Fibroblast of pulmonary artery (primary cell): Measurements from ENCODE around the gene TNS3.
"Not testable (repeated sequence)": the region's sequence is repeated elsewhere in the genome, so short reads cannot be mapped to it uniquely, and the experiment has no call there.

Source experiments
- DNase-seq: peaks from one replicate; pipeline ENCODE4 v3.0.0-alpha.2; 2010; ENCODE audit warnings: low read depth
- H3K4me3 ChIP-seq: replicated peaks from 2 replicates; pipeline ENCODE4 v1.5.1; 2011; ENCODE audit warnings: low read depth, mild to moderate bottlenecking, control low read depth, low read length, moderate library complexity
- TF ChIP-seq, protein P1 (sequence below): IDR thresholded peaks from 2 replicates; pipeline ENCODE4 v1.5.1; 2011; ENCODE audit warnings: mild to moderate bottlenecking, control low read depth, low read length, inconsistent platforms; ENCODE audit errors: missing control alignments

The TNS3 gene

DNA sequence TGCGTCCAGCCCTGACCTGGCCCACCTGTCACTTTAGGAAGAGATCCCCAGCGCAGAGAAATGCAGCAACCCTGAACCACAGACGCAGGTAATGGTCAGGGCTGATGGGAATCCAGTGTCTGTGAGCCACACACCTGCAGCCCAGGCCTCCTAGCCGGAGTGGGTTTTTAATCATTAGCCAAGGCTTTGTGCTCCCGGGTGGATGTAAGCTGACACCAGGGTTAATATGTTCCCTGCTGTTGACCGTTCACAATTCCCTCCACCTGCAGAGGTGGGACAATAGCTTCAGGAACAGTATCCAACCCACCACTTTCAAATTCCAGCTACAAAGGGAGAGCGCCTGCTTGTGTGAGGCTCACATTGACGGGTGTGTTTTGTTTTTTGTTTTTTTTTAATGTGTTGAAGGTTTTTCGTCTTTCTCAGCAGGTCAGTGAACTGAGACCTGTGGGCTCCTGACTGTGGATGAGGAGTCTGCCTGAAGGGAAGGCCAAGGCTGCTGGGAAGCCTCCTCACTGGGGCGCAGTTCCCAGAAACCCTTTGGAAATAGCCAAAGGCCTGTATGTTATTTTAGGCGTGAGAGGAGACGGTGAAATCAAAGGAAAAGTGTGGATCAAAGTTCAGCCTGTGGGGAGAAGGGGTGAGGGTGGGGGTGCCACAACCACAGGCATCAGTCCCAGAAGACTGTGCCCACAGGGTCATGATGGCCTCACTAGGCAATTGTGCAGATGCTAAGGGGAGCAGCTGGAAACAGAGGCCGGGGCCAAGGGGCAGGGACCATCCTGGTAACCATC, 111.1 kb downstream of the TNS3 start:
- TF ChIP-seq, protein P1, sequence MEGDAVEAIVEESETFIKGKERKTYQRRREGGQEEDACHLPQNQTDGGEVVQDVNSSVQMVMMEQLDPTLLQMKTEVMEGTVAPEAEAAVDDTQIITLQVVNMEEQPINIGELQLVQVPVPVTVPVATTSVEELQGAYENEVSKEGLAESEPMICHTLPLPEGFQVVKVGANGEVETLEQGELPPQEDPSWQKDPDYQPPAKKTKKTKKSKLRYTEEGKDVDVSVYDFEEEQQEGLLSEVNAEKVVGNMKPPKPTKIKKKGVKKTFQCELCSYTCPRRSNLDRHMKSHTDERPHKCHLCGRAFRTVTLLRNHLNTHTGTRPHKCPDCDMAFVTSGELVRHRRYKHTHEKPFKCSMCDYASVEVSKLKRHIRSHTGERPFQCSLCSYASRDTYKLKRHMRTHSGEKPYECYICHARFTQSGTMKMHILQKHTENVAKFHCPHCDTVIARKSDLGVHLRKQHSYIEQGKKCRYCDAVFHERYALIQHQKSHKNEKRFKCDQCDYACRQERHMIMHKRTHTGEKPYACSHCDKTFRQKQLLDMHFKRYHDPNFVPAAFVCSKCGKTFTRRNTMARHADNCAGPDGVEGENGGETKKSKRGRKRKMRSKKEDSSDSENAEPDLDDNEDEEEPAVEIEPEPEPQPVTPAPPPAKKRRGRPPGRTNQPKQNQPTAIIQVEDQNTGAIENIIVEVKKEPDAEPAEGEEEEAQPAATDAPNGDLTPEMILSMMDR = no peak
- H3K4me3 ChIP-seq = no peak overlapping the region
- DNase-seq = no peak

GRCh38 chr7:47469846-47470245, 112.1 kb downstream of the TNS3 start:
- not testable (repeated sequence) for H3K4me3 ChIP-seq, DNase-seq

GRCh38 chr7:47466832-47467231, 115.1 kb downstream of the TNS3 start:
- no peak overlapping the region for H3K4me3 ChIP-seq
- DNase-seq = no peak
- TF ChIP-seq, protein P1 = no peak

GRCh38 chr7:47465191-47465590, 116.7 kb downstream of the TNS3 start:
- H3K4me3 ChIP-seq = no peak overlapping the region
- TF ChIP-seq, protein P1 = no peak
- peak; percentile 41 for DNase-seq

- DNase-seq = no peak
- no peak overlapping the region for H3K4me3 ChIP-seq
- TF ChIP-seq, protein P1 = no peak
Measured at GRCh38 chr7:47464266-47464665, 117.6 kb downstream of the TNS3 start.

DNA sequence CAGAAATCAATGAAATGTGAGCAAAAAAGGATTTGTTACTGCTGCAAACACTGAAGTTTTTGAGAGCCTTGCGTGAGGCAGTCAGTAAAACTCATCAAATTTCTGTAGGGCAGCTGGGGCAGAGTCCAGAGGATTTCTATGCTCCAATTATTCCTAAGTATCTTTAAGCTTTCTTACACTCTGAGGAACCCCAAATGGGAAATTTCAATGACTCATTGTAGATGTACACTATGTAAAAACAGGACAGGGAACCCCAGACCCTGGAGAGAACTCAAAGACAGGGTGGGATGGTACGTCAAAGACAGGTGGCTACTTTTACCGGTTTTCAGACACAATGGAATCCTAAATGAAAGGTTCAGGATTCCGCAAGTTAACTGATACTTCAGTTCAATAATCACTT, 120.2 kb downstream of the TNS3 start:
- no peak overlapping the region for H3K4me3 ChIP-seq
- TF ChIP-seq, protein P1 = no peak
- DNase-seq = no peak

- no peak overlapping the region for H3K4me3 ChIP-seq
- peak; percentile 64 for DNase-seq
- TF ChIP-seq, protein P1 = no peak
Measured at GRCh38 chr7:47461161-47461560, 120.8 kb downstream of the TNS3 start.
